Endothelial cell of umbilical vein (primary cell): ENCODE results near the gene TOX2. TPM values are rescaled to one million over a fixed set of nuclear protein-coding genes. Genes with fewer than 3 reads are reported as not detected.

ENCODE experiments used
- BruUV-seq: library from RNA; stranded (reverse); fragments of 400-500 nt; replicated peaks from 2 replicates; lab custom pipeline; 2021; lab: Mats Ljungman, UMichigan
- CTCF ChIA-PET: fragments of 300-600, 350-600 bp; sonication (Branson Sonifier 250); formaldehyde crosslinking; loops from one replicate; lab custom pipeline; 2021; ENCODE audit warnings: antibody characterized with exemption, inconsistent platforms; lab: Charles Lee
- POLR2A ChIA-PET: fragments of 300-600, 350-600 bp; sonication (Branson Sonifier 250); formaldehyde crosslinking; loops from one replicate; lab custom pipeline; 2021; ENCODE audit warnings: antibody characterized with exemption, inconsistent platforms; lab: Charles Lee
- DNase-seq: peaks from one replicate; pipeline ENCODE4 v3.0.0-alpha.2; 2011; ENCODE audit warnings: low read depth, low spot score
- FAIRE-seq: peaks from 2 replicates; lab custom pipeline; 2011; peaks lifted over from hg19 to GRCh38; lab: Jason Lieb, UNC
- H2AFZ ChIP-seq: 2 replicates; pipeline ENCODE4 v1.6.0; 2012; ENCODE audit warnings: low read depth, low read length, control low read depth, inconsistent platforms
- H3K27ac ChIP-seq: 2 replicates; pipeline ENCODE4 v1.5.1; 2011; ENCODE audit warnings: low read depth, mild to moderate bottlenecking, control low read depth, low read length, moderate library complexity; ENCODE audit not compliant: insufficient read depth
- H3K27me3 ChIP-seq, 2 experiments: 2 replicates each; pipeline versions ENCODE4 v1.6.0 to v1.6.1; 2011; ENCODE audit warnings: low read length in 2 of 2, mixed read lengths in 1 of 2; ENCODE audit not compliant: control insufficient read depth in 2 of 2, insufficient read depth in 2 of 2
- H3K36me3 ChIP-seq, 2 experiments: 2 replicates in 1 of 2; 3 replicates in 1 of 2; pipeline ENCODE4 v1.5.1; 2011; ENCODE audit warnings: low read length in 2 of 2, mild to moderate bottlenecking in 1 of 2, moderate library complexity in 1 of 2; ENCODE audit not compliant: control insufficient read depth in 2 of 2, insufficient read depth in 2 of 2; ENCODE audit errors: extremely low read depth in 1 of 2
- H3K4me1 ChIP-seq: 3 replicates; pipeline ENCODE4 v1.5.1; 2011; ENCODE audit warnings: mild to moderate bottlenecking, low read length; ENCODE audit not compliant: control insufficient read depth, insufficient read depth; ENCODE audit errors: extremely low read depth
- H3K4me2 ChIP-seq: 2 replicates; pipeline ENCODE4 v1.6.1; 2011; ENCODE audit warnings: low read length, control low read depth, mixed read lengths; ENCODE audit not compliant: insufficient read depth
- H3K4me3 ChIP-seq, 3 experiments: fragments of 200-600 bp in 1 of 3; sonication (generic), shearing (Covaris generic) in 1 of 3; replicated peaks in 1 of 3; 2 replicates each; pipeline ENCODE4 v1.5.1; 2011 to 2016; ENCODE audit warnings: control low read depth in 3 of 3, low read length in 3 of 3, mild to moderate bottlenecking in 2 of 3, inconsistent platforms in 1 of 3, low read depth in 1 of 3, moderate library complexity in 1 of 3; ENCODE audit not compliant: insufficient read depth in 1 of 3
- H3K79me2 ChIP-seq: 2 replicates; pipeline ENCODE4 v1.6.0; 2012; ENCODE audit warnings: low read length, inconsistent platforms; ENCODE audit not compliant: control insufficient read depth, insufficient read depth
- H3K9ac ChIP-seq: replicated peaks from 2 replicates; pipeline ENCODE3; 2011; ENCODE audit warnings: low read length, control low read depth; ENCODE audit not compliant: insufficient read depth; ENCODE audit errors: extremely low read depth
- H3K9me1 ChIP-seq: replicated peaks from 3 replicates; pipeline ENCODE4 v1.6.0; 2011; ENCODE audit warnings: mild to moderate bottlenecking, low read length; ENCODE audit not compliant: control insufficient read depth, insufficient read depth; ENCODE audit errors: extremely low read depth
- H3K9me3 ChIP-seq: replicated peaks from 2 replicates; pipeline ENCODE4 v1.5.1; 2012; ENCODE audit warnings: low read length, inconsistent platforms; ENCODE audit not compliant: control insufficient read depth, insufficient read depth
- H4K20me1 ChIP-seq: replicated peaks from 2 replicates; pipeline ENCODE3; 2011; ENCODE audit warnings: mild to moderate bottlenecking, low read length; ENCODE audit not compliant: control insufficient read depth, insufficient read depth; ENCODE audit errors: extremely low read depth
- CTCF ChIP-seq, 2 donors: IDR thresholded peaks; 1 replicate in 1 of 2; 2 replicates in 1 of 2; pipeline ENCODE4 v1.5.1; 2011; ENCODE audit warnings: low read length in 2 of 2, mild to moderate bottlenecking in 2 of 2, moderate library complexity in 2 of 2, control low read depth in 1 of 2, inconsistent platforms in 1 of 2, low read depth in 1 of 2; ENCODE audit not compliant: insufficient read depth in 1 of 2; ENCODE audit errors: extremely low read depth in 1 of 2
- EZH2 ChIP-seq: IDR thresholded peaks from 2 replicates; pipeline ENCODE4 v1.6.1; 2012; ENCODE audit warnings: borderline replicate concordance, low read depth, mild to moderate bottlenecking, moderate library complexity, low read length, inconsistent platforms; ENCODE audit not compliant: severe bottlenecking
- FOS ChIP-seq: IDR thresholded peaks from 2 replicates; pipeline ENCODE4 v1.6.1; 2011; ENCODE audit warnings: mild to moderate bottlenecking, low read length, moderate library complexity, borderline replicate concordance; ENCODE audit not compliant: insufficient read depth
- GATA2 ChIP-seq: IDR thresholded peaks from 2 replicates; pipeline ENCODE4 v1.7.0; 2011; ENCODE audit warnings: low read depth, mild to moderate bottlenecking, moderate library complexity, mixed read lengths, low read length; ENCODE audit not compliant: insufficient read length, insufficient read depth
- JUN ChIP-seq: IDR thresholded peaks from 2 replicates; pipeline ENCODE4 v1.6.1; 2011; ENCODE audit warnings: borderline replicate concordance, low read depth; ENCODE audit not compliant: insufficient read length, insufficient read depth
- MAX ChIP-seq: IDR thresholded peaks from 2 replicates; pipeline ENCODE4 v1.6.1; 2011; ENCODE audit not compliant: insufficient read depth, insufficient read length
- MYC ChIP-seq: IDR thresholded peaks from one replicate; pipeline ENCODE4 v1.6.1; 2011; ENCODE audit warnings: mild to moderate bottlenecking, low read depth, low read length
- POLR2AphosphoS5 ChIP-seq: IDR thresholded peaks from 2 replicates; pipeline ENCODE4 v1.6.1; 2012; ENCODE audit warnings: low read depth, mild to moderate bottlenecking, control low read depth, low read length, moderate library complexity; ENCODE audit not compliant: insufficient read depth
- dilution Hi-C: fragments of 300-500 bp; cut with MboI; formaldehyde crosslinking; loops from one replicate; pipeline ENCODE4 v1.15.0; 2019; ENCODE audit warnings: low sequenced_read_pairs; ENCODE audit not compliant: extremely low pct_ligation_motif_present
- intact Hi-C: fragments of 100-400 bp; cut with micrococcal nuclease; formaldehyde crosslinking; loops from one replicate; pipeline ENCODE4 v1.10.0; 2022
- polyA plus RNA-seq, 4 experiments: library from polyadenylated mRNA; depleted of rRNA in 3 of 4; stranded (reverse) in 3 of 4; unstranded in 1 of 4; fragments of >200 nt; gene quantifications; 2 replicates each; pipeline versions ENCODE4 v1.2.1 to v1.2.3, GENCODE V29; 2011 to 2012; ENCODE audit warnings: missing spikeins in 1 of 4
- total RNA-seq: library from RNA; stranded (reverse); gene quantifications from 2 replicates; pipeline ENCODE4 v1.2.3, GENCODE V29; 2021

TOX2 gene
- total and polyA plus RNA-seq, 2 donors (not counting 3 experiments of a cell fraction or from before 2014, with no cell fraction given), result 7.0 to 18.6 TPM

DNA sequence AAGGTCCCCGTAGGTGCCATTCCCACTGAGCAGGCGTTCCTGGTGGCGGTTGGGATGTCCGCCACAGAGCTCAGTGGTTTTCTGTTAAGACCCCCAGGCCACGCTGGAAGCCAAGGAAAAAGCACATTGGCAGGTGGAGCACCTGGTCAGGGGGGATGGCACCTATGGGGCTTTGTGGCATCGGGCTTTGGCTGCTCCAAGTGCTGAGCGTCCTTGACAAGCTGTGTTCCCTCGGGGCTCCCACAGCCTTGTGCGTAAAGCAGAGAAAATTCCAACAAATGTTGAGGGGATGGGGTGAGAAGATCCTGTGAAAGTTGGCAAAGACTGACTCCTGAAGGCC is 137.0 kb downstream of the TOX2 start:
- no peaks in the 10 kb centered on the region for H3K79me2 ChIP-seq
- H3K27me3 ChIP-seq, result no peaks in the 10 kb centered on the region
- H3K4me1 ChIP-seq, result no peaks in the 10 kb centered on the region
- H3K9me3 ChIP-seq, result no peaks in the 10 kb centered on the region
- H2AFZ ChIP-seq, result no peak overlapping the region
- BruUV-seq, result no TSS peak
- no peaks in the 10 kb centered on the region for H3K36me3 ChIP-seq
- H3K4me3 ChIP-seq, result no peak overlapping the region
- DNase-seq (no peak), FAIRE-seq (no peak)
- intact Hi-C loops (no loop called here), dilution Hi-C loops (no loop called here)
- no peaks in the 10 kb centered on the region for H3K9me1 ChIP-seq
- no peak overlapping the region for H3K9ac ChIP-seq
- no peaks in the 10 kb centered on the region for H4K20me1 ChIP-seq
- no peak overlapping the region for H3K27ac ChIP-seq
- ChIA-PET CTCF (interaction anchor here (1.3 kb wide), 1 partner anchor 15 kb away, joined by 3 read pairs; no protein-coding TSS in a partner anchor), POLR2A (no interaction called here)
- no peak overlapping the region for H3K4me2 ChIP-seq
- no peak for TF ChIP-seq FOS
- TF ChIP-seq JUN, result no peak
- TF ChIP-seq CTCF (IDR thresholded peaks at IDR 0.05; ENCODE audit: extremely low read depth in 1 of 2, insufficient read depth in 1 of 2, low read depth in 1 of 2, low read length in 2 of 2), result no peak
- TF ChIP-seq MYC, result no peak
- TF ChIP-seq MAX, result no peak
- no peak for TF ChIP-seq GATA2
- no peak for TF ChIP-seq POLR2AphosphoS5
- TF ChIP-seq EZH2, result no peak
